ACC112 (cell line): ENCODE data around the gene DENND4C.
"Not testable (repeated sequence)": the region's sequence is repeated elsewhere in the genome, so short reads cannot be mapped to it uniquely, and the experiment has no call there.

Experiments used
- H2AFZ ChIP-seq: fragments of 200-600 bp; sonication (generic); one replicate; pipeline ENCODE4 v1.6.0; 2017; ENCODE audit warnings: antibody characterized with exemption, low read length; ENCODE audit not compliant: unreplicated experiment
- H3K27ac ChIP-seq: fragments of 200-600 bp; sonication (generic); 2 replicates; pipeline ENCODE4 v1.5.1; 2014; ENCODE audit warnings: low read depth, mild to moderate bottlenecking, antibody characterized with exemption, low read length, moderate library complexity
- H3K27me3 ChIP-seq: fragments of 200-600 bp; sonication (generic); 2 replicates; pipeline ENCODE4 v1.6.1; 2014; ENCODE audit warnings: mild to moderate bottlenecking, antibody characterized with exemption, low read length, moderate library complexity, mixed read lengths; ENCODE audit not compliant: insufficient read depth
- H3K36me3 ChIP-seq: fragments of 200-600 bp; sonication (generic); 2 replicates; pipeline ENCODE4 v1.6.1; 2016; ENCODE audit warnings: mild to moderate bottlenecking, antibody characterized with exemption, low read length, moderate library complexity, mixed read lengths; ENCODE audit not compliant: insufficient read depth
- H3K4me1 ChIP-seq: fragments of 200-600 bp; sonication (generic); one replicate; pipeline ENCODE4 v1.6.1; 2016; ENCODE audit warnings: low read length, mixed read lengths; ENCODE audit not compliant: insufficient read depth, unreplicated experiment, control insufficient read depth
- H3K4me3 ChIP-seq: fragments of 200-600 bp; sonication (generic); 2 replicates; pipeline ENCODE4 v1.5.1; 2014; ENCODE audit warnings: mild to moderate bottlenecking, low read depth, low read length
- H3K79me2 ChIP-seq: fragments of 200-600 bp; sonication (generic); one replicate; pipeline ENCODE4 v1.6.0; 2016; ENCODE audit warnings: low read length; ENCODE audit not compliant: control insufficient read depth, unreplicated experiment, insufficient read depth

Gene DENND4C

DNA sequence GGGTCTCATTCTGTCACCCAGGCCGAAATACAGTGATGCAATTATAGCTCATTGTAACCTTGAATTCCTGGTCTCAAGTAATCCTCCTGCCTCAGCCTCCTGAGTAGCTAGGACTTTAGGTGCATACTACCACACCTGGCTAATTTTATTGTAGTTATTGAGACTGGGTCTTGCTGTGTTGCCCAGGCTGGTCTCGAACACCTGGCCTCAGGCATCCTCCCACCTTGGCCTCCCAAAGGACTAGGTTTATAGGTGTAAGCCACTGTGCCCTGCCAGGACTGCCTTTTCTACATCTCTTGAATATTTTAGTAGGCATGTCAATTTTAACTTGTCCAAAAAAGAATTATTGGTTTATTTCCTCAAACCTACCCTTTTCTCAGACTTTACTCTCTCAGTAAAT, 16.9 kb downstream of the DENND4C start:
- no peak overlapping the region for H2AFZ ChIP-seq
- H3K27ac ChIP-seq = no peak overlapping the region
- H3K4me3 ChIP-seq = no peak overlapping the region
- H3K79me2 ChIP-seq = peaks cover 64% of the 10 kb centered on the region
- H3K36me3 ChIP-seq = no peaks in the 10 kb centered on the region
- H3K27me3 ChIP-seq = no peaks in the 10 kb centered on the region
- no peaks in the 10 kb centered on the region for H3K4me1 ChIP-seq

DNA sequence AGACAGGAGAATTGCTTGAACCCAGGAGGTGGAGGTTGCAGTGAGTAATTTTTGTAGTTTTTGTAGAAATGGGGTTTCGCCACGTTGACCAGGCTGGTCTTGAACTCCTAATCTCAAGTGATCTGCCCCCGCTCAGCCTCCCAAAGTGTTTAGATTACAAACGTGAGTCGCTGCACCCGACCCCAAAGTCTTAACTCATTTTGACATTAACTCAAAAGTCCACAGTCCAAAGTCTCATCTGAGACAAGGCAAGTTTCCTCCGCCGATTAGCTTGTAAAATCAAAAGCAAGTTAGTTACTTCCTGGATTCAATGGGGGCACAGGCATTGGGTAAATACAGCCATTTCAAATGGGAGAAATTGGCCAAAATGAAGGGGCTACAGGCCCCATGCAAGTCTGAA, 19.9 kb downstream of the DENND4C start:
- not testable (repeated sequence) for H3K36me3 ChIP-seq, H3K4me3 ChIP-seq, H3K27me3 ChIP-seq, H2AFZ ChIP-seq, H3K4me1 ChIP-seq, H3K27ac ChIP-seq
- H3K79me2 ChIP-seq = peaks cover 63% of the 10 kb centered on the region

DNA sequence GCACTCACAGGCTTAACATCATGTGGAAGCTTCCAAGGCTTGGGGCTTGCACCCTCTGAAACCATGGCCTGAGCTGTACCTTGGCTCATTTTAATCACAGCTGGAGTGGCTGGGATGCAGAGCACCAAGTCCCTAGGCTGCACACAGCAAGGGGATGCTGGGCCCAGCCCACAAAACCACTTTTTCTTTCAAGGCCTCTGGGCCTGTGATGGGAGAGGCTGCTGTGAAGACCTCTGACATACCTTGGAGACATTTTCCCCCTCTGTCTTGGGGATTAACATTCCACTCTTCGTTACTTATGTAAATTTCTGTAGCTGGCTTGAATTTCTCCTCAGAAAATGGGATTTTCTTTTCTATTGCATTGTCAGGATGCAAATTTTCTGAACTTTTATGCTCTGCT, 20.7 kb downstream of the DENND4C start:
- H3K4me3 ChIP-seq, H3K27ac ChIP-seq, H2AFZ ChIP-seq, H3K4me1 ChIP-seq, H3K36me3 ChIP-seq, H3K27me3 ChIP-seq: not testable (repeated sequence)
- H3K79me2 ChIP-seq = peaks cover 63% of the 10 kb centered on the region

DNA sequence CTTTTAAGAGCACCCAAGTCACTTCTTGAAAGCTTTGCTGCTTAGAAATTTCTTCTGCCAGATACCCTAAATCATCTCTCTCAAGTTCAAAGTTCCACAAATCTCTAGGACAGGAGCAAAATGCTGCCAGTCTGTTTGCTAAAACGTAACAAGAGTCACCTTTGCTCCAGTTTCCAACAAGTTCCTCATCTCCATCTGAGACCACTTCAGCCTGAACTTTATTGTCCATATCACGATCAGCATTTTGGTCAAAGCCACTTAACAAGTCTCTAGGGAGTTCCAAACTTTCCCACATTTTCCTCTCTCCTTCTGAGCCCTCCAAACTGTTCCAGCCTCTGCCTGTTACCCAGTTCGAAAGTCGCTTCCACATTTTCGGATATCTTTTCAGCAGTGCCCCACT, 21.1 kb downstream of the DENND4C start:
- H3K4me1 ChIP-seq, H3K27ac ChIP-seq, H3K36me3 ChIP-seq, H3K4me3 ChIP-seq, H2AFZ ChIP-seq, H3K27me3 ChIP-seq: not testable (repeated sequence)
- peaks cover 58% of the 10 kb centered on the region for H3K79me2 ChIP-seq

DNA sequence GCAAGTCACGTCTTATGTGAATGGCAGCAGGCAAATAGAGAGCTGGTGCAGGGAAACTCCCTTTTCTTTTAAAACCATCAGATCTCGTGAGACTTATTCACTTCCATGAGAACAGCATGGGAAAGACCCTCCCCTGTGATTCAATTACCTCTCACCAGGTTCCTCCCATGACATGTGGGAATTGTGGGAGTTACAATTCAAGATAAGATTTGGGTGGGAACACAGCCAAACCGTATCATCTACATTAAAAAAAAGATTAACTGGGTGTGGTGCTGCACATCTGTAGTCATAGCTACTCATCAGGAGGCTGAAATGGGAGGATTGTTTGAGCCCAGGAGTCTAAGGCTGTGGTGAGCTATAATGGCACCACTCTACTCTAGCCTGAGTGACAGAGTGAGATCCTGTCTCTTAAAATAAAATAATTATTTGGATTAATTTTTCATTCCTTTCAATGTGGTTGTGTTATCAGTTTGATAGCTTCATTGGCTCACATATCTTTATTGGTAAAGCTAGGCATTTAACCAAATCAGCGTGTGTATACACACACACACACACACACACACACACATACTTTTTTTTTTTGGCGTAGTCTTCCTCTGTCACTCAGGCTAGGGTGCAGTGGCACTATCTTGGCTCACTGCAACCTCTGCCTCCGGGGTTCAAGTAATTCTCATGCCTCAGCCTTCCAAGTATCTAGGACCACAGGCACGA, 21.8 kb downstream of the DENND4C start:
- H2AFZ ChIP-seq = no peak overlapping the region
- H3K79me2 ChIP-seq = peaks cover 53% of the 10 kb centered on the region
- H3K4me1 ChIP-seq = no peaks in the 10 kb centered on the region
- H3K27ac ChIP-seq = no peak overlapping the region
- H3K4me3 ChIP-seq = no peak overlapping the region
- H3K27me3 ChIP-seq = no peaks in the 10 kb centered on the region
- H3K36me3 ChIP-seq = no peaks in the 10 kb centered on the region

DNA sequence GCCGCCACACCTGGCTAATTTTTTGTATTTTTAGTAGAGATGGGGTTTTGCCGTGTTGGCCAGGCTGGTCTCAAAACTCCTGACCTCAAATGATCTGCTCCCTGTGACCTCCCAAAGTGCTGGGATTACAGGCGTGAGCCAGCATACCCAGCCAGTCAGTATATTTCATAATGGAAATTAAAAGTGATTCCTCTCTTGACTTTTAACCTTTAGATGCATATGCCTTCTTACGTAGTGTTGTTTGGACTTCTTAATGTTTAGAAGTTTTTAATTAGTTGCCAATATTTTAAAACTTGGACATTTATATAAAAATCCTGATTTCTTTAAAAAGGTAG, 22.4 kb downstream of the DENND4C start:
- no peaks in the 10 kb centered on the region for H3K27me3 ChIP-seq
- no peak overlapping the region for H3K27ac ChIP-seq
- H3K4me3 ChIP-seq = no peak overlapping the region
- peaks cover 48% of the 10 kb centered on the region for H3K79me2 ChIP-seq
- H2AFZ ChIP-seq = no peak overlapping the region
- H3K36me3 ChIP-seq = no peaks in the 10 kb centered on the region
- no peaks in the 10 kb centered on the region for H3K4me1 ChIP-seq

DNA sequence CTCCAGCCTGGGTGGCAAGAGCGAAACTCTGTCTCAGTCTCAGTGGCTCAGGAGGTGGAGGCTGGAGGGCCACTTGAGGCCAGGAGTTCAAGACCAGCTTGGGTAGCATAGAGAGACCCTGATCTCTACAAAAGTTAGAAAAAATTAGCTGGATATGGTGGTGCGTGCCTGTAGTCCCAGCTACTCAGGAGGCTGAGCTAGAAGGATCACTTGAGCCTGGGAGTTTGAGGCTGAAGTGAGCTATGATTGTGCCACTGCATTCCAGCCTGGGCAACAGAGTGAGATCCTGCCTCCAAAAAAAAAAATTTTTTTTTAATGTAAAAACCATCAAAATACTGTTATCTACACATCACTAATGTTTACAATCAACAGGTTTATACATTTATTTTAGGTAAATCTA, 24.6 kb downstream of the DENND4C start:
- Histone ChIP-seq H3K36me3 (no peaks in the 10 kb centered on the region), H3K4me3 (no peak overlapping the region), H3K27ac (no peak overlapping the region), H3K79me2 (peaks cover 48% of the 10 kb centered on the region), H3K27me3 (no peaks in the 10 kb centered on the region), H3K4me1 (no peaks in the 10 kb centered on the region), H2AFZ (no peak overlapping the region)

DNA sequence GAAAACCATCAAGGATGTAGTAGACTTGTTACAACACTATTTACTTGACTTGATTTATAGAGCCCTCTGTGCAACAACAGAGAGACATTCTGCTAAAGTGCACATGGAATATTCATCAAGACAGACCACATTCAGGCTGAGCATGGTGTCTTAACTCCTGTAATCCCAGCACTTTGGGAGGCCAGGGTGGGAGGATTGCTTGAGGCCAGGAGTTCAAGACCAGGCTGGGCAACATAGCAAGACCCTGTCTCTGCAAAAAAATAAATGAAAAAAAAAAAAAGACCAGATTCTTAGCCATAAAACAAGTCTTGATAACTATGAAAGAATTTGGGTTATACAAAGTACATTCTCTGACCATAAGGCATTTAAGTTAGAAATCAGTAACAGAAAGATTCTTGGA, 25.3 kb downstream of the DENND4C start:
- H3K4me1 ChIP-seq = no peaks in the 10 kb centered on the region
- H3K27ac ChIP-seq = no peak overlapping the region
- H2AFZ ChIP-seq = no peak overlapping the region
- H3K27me3 ChIP-seq = no peaks in the 10 kb centered on the region
- H3K79me2 ChIP-seq = peaks cover 50% of the 10 kb centered on the region
- H3K4me3 ChIP-seq = no peak overlapping the region
- H3K36me3 ChIP-seq = no peaks in the 10 kb centered on the region

DNA sequence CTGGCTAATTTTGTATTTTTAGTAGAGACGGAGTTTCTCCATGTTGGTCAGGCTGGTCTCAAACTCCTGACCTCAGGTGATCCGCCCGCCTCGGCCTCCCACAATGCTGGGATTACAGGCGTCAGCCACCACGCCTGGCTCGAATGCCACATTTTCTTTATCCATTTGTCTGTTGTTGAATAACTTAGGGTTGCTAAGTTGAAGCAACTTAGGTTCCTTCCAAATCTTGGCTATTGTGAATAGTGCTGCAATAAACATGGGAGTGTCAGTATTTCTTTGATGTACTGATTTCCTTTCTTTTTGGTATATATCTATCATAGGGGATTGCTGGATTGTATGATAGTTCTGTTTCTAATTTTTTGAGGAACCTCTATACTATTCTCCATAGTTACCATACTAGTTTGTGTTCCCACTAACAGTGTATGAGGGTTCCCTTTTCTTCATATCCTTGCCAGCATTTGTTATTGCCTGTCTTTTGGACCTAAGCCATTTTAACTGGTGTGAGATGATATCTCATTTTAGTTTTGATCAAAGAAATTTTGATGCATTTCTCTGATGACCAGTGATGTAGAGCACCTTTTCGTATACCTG, 29.3 kb downstream of the DENND4C start:
- not testable (repeated sequence) for H3K27ac ChIP-seq, H3K27me3 ChIP-seq, H2AFZ ChIP-seq, H3K4me1 ChIP-seq, H3K36me3 ChIP-seq, H3K4me3 ChIP-seq
- H3K79me2 ChIP-seq = peaks cover 54% of the 10 kb centered on the region

DNA sequence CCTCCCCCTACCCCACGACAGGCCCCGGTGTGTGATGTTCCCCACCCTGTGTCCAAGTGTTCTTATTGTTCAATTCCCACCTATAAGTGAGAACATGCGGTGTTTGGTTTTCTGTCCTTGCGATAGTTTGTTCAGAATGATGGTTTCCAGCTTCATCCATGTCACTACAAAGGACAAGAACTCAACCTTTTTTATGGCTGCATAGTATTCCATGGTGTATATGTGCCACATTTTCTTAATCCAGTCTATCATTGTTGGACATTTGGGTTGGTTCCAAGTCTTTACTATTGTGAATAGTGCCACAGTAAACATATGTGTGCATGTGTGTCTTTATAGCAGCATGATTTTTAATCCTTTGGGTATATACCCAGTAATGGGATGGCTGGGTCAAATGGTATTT, 35.1 kb downstream of the DENND4C start:
- H2AFZ ChIP-seq, H3K27ac ChIP-seq, H3K27me3 ChIP-seq, H3K4me3 ChIP-seq, H3K36me3 ChIP-seq, H3K4me1 ChIP-seq: not testable (repeated sequence)
- peaks cover 65% of the 10 kb centered on the region for H3K79me2 ChIP-seq

DNA sequence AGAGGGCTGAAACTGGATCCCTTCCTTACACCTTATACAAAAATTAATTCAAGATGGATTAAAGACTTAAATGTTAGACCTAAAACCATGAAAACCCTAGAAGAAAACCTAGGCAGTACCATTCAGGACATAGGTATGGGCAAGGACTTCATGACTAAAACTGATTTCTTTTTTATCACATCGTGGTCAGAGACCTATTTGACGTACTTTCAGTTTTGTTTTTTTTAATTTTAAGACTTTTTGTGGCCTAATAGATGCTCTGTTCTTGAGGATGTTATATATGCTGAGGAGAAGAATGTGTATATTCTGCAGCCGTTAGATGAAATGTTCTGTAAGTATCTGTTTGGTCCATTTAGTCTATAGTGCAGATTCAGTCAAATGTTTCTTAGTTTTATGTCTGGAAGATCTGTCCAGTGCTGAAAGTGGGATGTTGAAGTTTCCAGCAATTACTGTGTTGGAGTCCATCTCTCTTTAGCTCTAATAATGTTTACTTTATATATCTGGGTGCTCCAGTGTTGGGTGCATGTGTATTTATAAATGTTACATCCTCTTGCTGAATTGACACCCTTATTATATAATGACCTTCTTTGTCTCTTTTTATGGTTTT, 36.4 kb downstream of the DENND4C start:
- not testable (repeated sequence) for H3K4me1 ChIP-seq, H3K27ac ChIP-seq, H3K27me3 ChIP-seq, H3K36me3 ChIP-seq, H3K4me3 ChIP-seq, H2AFZ ChIP-seq
- peaks cover 60% of the 10 kb centered on the region for H3K79me2 ChIP-seq
